ENCODE results near the gene COL9A3.

Gene COL9A3

DNA sequence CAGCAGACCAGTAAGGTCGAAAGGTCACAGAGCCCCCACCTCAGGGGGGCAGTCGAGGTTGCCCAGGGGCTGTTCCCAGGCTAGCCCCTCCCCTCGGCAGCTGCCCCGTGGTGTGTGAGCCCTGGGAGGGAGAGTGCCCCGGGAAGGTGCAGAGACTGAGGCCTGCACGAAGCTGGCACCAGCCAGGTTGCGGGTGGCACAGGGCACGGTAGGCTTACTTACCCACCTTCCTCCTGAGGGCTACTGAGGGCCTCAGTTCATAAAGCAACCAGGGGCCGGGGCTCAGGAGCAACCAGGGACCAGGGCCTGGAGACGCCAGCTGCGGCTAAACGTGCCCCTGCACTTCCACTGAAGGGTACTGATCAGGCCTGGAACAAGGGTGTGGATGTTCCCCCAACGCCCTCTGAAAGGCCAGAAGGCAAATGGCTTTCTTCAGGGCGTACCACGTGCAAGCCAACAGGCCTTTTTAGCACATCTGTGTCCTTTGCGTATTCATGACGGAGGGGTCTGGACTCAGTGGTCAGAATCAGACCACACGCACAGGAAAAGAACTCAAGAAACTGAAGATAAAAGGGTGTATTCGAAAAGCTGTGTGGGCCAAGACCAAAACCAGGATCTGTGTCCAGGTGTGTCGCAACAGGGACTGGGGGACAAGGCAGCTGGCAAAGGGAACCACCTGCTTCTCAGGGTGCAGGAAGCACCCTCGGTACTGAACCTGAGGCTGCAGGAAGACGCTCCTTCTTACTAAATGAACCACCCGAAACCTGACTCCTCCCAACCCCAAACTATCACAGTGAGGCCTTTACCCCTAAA, 69.3 kb downstream of the COL9A3 start:
- DNase-seq = no peak

DNA sequence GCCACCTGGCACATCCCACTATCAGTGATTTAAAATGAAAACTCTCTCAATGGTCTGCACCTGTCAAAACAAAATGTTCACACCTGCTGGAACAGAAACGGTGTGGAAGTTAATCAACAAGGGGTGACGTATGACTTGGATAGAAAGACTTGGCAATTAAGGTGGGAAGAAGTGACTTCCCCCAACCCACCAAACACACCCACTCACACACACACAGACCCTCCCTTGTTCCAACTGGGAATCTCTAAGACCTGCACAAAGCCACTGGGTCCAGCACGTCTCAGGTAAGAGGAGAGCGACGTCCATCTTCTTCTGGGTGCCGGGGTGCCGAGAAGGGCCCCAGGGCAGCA, 69.8 kb downstream of the COL9A3 start:
- DNase-seq = no peak

DNA sequence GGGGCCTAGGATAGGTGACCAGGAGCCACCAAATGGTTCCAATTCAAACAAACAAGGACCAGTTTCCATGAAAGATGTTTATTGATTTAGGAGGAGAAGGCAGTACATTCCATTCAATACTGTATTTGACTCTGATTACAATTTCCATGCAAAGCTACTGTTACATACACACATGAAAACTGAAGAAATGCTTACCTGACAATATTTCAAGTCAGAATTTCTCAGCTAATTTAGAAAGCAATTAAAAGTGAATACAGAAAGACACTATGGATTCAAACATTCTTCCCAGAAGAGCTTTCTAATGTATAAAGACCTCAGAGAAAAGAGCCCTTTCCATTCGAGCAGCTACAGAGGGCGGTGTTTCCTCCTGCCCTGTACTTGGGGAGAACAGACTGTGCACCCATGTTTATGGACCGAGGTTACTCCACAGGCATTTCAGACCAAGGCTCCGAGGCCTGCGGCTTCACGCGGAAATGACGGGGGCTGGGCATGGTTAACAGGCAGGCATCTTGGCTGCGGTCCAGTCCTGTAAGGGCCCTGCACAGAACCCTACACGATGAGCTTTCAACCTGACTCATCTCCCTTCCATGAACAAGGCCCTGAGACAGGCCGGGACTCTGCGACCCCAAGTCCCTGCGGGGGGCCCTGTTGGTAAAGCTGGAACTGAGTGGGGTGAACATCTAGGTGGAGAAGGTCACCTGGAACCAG, 70.5 kb downstream of the COL9A3 start:
- DNase-seq = peak; percentile 45

DNA sequence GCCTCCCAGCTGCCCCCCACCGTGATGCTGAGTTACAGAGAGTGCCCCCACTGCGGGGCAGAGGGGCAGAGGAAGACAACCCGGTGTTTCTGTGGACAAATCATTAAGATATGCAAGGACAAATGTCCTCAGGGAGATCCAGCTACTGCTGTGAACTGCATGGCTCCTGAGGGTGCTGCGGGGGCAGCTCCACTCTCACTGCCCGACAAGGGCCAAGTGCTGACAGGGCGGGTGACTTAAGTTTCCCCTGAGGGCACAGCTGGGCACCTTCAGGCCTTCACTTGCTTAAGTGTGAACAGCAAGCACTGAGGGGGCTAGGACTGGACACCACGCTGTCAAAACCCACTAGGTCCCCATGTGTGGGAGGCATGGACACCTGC, 71.0 kb downstream of the COL9A3 start:
- DNase-seq = no peak

DNA sequence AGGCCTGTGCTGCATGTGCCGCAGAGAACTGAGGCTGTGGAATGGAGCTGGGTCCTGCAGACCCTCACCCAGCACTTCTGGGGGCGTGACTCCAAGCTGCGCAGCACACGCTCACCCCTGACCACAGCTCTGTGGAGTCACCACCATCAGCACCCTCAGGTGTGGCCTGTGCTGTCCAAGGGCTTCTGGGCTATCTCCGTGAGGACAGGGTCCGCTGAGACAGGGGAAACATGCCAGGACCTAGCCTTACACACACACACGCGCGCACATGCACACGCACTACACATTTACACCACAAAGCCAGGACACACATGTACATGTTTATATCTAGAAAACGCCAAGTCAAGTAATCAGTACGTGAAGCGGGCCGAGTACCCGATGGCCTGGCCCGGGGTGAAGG, 71.6 kb downstream of the COL9A3 start:
- no peak for DNase-seq

DNA sequence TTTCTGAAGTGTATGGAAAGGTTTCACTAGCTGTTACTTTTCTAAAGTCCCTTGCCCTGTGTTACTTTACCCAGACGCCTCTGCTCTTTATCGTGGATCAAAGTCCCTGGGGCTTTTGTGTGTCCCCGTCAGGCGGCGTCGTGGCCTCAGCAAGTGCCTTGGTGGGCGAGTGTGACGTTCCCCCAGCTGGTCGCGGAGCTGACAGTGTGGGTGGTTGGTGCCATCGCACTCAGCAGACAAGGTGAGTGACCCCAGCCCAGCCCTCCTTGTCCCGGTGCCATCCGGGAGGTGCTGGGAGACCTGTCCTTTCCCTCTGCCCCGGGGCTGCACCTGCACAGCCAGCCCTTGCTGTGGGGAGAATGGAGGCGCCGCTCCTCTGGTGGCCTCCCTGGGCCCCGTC, 72.1 kb downstream of the COL9A3 start:
- no peak for DNase-seq

DNA sequence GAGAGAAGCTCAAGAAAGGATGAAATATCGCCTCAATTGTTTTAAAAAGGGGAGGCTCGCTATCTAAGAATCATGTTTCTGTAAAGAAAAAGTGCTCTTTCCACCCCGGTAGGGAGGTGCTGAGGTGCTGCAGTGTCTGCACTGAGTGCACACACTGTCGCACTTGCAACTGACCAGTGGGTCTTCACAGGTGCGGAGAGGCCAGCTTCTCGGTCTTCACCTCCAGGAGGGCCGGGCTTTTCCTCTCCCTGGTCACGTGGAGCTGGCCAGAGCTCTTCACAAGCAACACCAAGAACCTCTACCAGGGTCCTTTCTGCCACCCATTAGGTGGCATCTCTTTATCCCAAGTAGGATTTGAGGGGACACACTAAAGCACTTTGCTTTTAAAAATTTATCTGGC, 72.6 kb downstream of the COL9A3 start:
- no peak for DNase-seq

DNA sequence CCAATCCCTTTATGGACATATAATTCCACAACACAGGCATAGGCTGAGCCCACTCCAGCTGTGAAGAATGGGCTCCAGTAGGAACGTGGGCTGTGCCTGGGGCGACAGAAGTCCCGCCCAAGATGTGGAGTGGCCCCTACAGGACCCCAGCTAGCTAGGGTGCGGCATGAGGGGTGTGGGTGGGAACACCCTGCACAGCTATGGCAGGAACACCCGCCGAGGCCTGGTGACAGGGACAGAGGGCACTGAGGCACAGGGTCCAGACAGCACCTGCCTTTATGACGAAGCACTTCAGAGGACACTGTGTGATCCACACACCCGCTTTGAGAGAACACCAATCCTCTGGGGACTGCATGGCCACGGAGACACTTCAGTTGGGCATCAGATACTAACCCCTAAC, 73.0 kb downstream of the COL9A3 start:
- no peak for DNase-seq

DNA sequence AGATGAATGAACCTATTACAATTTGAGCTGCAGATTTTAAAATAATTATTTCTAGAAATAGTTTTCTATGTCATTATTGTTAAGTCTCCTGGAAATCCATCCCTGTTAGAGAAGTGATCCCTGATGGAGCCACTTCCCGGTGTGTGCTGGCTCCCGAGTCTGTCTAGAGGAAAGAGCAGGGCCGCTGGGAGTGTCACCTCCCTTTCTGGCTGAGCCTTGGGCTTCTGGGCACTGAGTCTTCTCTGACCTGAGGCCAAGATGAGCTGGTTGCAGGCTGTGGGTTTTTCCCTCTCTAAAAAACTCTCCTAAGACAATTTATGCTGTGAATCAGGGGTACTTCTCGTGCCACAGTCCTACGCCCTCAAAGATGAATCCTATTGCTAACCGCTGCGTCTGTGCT, 73.6 kb downstream of the COL9A3 start:
- DNase-seq = no peak
